Activated T-helper 1 cell treated with Interleukin-2 at 50 U/mL for 16 hours (primary cell): Measurements from ENCODE around the gene RHOBTB1.
"Not testable (repeated sequence)": the region's sequence is repeated elsewhere in the genome, so short reads cannot be mapped to it uniquely, and the experiment has no call there.

Source experiments
- DNase-seq: peaks from one replicate; pipeline ENCODE4 v3.0.0-alpha.2; 2020; ENCODE audit warnings: low read depth

Gene RHOBTB1

GRCh38 chr10:60906825-60907224 is 37.2 kb downstream of the RHOBTB1 start:
- DNase-seq: not testable (repeated sequence)

GRCh38 chr10:60906411-60906810 is 37.6 kb downstream of the RHOBTB1 start:
- DNase-seq: no peak

GRCh38 chr10:60905580-60905979 is 38.4 kb downstream of the RHOBTB1 start:
- DNase-seq: no peak

DNA sequence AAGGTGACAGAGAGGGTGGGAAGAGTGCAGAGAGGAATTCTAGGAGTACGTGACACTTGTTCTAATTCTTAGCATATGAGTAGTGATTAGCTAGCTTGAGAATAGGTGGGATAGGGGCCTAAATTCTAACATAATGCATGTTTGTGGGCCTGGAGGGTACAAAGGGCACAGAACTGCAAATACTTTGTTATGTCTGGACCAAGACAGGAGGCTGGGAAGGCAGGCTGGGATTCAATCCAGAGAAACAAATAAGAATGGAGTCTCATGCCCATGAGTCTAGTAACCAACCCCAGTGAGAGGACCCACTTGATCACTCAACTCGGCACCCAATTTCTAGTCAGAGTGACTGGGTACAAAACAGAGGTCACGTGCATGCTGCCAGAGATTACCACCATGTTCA is 40.9 kb downstream of the RHOBTB1 start:
- DNase-seq: no peak

- DNase-seq: no peak
These were observed 42.3 kb downstream of the RHOBTB1 start for GRCh38 chr10:60901561-60902235.

DNA sequence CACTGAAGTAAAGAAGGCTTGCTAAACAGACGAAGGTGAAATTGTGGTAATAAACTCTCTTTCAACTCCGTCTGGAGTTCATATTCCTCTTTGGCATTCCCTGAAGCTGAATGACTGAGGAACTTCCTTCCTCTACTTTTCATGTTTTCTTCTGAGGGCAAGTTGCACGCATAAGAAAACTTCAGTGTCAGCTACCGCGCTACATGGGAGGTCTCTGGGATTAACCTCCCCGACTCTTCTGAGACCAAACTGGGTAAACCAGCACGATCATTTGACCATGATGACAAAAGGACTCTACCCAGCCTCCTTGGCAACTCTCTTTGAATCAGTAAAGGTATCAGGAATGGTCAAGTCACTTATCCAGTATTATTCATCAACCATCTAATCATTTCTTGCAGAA is 44.7 kb downstream of the RHOBTB1 start:
- DNase-seq: no peak

DNA sequence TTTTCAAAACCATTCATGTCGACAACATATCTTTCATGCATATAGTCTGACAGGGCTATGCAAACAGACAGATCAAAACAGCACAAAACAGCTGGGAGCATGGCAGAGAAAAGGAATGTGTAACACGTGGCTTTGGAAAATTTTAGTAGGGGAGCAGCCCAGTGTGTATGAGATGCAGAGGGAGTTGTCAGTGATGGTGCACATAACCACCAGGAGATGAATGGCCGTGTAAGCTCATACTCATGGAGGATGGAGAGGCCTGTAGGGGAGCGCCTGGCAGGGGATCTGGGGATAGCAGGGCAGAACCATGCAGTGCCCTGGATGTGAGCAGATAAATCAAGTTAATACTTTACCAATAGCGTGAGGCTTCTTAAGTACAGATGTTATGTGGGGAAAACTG is 45.7 kb downstream of the RHOBTB1 start:
- DNase-seq: no peak

- no peak for DNase-seq
These were observed 47.2 kb downstream of the RHOBTB1 start for GRCh38 chr10:60896810-60897209.

DNA sequence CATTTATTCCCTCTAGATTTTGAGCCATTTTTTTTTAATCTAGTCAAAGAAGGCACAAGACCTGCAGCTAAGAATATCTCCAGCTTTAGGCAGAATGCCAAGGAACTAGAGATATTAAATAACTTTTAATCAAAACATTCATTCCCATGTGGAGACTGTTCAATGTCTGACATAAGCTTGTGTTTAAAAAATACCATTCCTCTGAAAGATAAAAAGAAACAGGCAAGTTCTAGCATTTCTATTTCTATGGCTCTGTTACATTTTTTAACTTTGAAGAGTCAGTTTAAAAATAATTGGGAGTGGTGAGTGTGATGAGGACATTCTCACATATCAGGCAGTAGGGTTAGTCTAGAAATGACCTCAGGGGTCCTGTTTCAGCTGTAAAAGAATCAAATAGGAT is 48.0 kb downstream of the RHOBTB1 start:
- no peak for DNase-seq

DNA sequence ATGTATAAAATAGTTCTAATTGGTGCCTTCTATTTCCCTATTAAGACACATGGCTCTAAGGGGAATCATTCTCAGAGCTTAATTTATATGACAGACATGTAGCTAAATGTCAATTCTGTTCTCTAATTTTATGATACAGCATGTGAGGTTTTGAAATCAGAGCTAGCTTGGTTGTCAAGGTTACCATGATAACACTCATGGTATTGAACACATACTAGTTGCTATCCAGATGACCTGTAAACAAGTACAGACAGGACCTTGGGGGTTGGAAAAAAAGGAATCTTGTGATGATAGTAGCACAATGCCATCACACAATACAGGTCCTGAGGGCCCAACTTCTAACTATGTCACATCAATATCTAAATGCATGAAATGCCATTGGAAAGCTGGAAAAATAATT is 49.2 kb downstream of the RHOBTB1 start:
- no peak for DNase-seq

- DNase-seq: no peak
These were observed 50.8 kb downstream of the RHOBTB1 start for GRCh38 chr10:60893231-60893630.

GRCh38 chr10:60892571-60892970 is 51.4 kb downstream of the RHOBTB1 start:
- no peak for DNase-seq

DNA sequence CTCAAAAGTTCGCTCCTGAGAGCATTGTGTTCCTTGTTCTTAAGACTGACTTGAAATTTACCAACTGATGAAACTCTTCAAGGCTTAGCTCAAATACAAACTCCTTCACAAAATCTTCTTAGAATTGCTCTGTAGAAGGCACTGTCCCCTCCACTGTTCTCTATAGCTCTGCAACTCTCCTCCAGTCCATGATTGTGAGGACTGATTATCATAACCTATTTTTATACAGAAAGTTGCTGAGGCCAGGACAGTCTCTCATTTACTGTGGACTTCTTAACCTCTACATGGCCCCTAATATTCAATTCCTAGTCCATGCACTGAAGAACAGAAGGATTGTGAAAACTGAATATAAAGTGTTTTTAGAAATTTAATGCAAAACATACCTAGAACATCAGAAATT is 53.2 kb downstream of the RHOBTB1 start:
- DNase-seq: no peak

DNA sequence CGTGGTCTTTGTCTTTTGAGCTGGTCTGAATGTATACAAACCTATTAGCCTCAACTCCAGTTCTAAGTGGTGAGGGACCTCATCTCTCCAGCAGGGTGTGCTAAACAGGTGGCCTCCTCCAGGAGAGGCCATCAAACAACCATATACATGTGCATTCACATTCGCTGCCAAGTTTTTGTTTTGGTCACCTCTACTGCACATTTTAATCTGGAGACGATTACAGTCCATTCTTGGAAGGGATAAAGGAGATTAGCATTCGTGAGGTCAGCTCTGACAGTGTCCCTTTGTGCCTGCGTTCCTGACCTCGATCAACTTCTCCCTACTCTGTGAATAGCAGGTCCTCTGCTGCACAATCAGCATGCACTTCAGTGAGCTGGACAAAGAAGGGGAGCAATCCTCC is 60.8 kb downstream of the RHOBTB1 start:
- DNase-seq: no peak

- no peak for DNase-seq
These were observed 65.8 kb downstream of the RHOBTB1 start for GRCh38 chr10:60878224-60878623.

- no peak for DNase-seq
These were observed 66.2 kb downstream of the RHOBTB1 start for GRCh38 chr10:60877777-60878120.

- no peak for DNase-seq
These were observed 66.8 kb downstream of the RHOBTB1 start for GRCh38 chr10:60877061-60877776.

DNA sequence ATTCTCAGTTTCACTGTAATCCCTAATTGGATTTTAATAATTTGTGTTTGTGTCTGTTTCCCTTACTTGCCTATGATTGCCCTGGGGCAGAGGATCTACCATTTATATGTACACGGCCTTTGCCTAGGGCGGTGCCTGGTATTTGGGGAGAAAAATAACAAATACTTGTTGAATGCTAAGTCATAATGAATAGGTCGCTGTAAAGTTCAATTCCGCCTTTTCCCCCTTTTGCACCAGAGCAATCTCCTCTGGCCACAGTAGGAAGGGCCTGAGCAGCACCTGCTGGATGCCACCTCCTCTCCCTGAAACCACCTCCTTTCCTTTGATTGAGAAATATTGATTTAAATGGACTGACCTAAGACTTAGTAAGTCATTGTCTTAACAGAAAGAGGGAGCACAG is 70.2 kb downstream of the RHOBTB1 start:
- no peak for DNase-seq

- DNase-seq: no peak
These were observed 71.5 kb downstream of the RHOBTB1 start for GRCh38 chr10:60872451-60872850.

GRCh38 chr10:60871215-60871614 is 72.8 kb downstream of the RHOBTB1 start:
- DNase-seq: no peak

GRCh38 chr10:60870803-60871202 is 73.2 kb downstream of the RHOBTB1 start:
- no peak for DNase-seq

DNA sequence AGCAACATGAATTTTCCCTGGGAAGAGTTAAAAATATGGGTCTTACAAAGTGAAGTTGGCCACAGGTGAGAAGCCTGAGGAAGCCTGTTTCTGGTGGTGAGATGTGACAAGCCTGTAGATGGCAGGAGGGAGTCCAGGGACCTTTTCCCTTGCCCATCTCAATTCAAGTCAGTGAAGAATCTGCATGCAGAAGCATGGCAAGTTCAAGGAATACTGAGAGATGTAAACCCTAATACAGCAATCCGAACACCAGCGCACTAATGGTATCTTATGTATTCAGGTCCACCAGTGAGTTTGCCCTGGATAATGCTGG is 73.6 kb downstream of the RHOBTB1 start:
- no peak for DNase-seq

DNA sequence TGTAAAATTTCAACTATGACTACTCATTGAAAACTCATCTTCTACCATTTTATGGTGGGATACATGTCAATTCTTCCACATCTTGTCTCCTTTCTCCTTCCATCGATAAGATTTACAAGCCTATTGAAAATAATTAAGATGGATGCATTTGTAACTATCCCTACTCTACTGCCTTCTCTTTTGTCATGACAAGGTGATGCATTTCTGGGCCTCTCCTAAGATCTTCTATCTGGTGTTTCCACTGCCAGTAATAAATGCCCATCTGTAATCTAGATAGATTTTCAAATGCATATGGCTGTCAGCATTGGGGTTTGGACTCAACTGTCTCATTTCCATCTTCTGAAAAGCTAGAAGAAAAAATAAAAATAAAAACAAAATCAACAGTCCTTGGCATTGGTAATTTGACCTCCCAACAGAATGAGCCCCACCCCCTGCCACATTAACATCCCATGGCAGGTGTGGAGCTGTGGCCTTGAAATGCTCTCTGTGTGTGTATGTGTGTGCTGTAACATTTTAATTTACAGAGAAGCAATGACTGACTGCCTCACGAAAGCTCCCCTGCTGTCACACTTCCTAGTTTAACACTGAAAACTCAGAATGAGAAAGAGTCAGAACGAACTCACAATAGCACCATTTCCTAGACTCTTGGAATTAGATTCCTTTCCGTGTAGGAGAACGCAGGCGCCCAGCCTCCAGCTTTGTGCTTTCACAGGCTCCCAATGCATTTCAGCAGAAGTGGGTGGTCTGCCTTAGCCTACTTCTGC is 74.2 kb downstream of the RHOBTB1 start:
- no peak for DNase-seq
